Measurements from ENCODE around the gene C6orf15. TPM values are rescaled to one million over a fixed set of nuclear protein-coding genes. Genes with fewer than 3 reads are reported as not detected.
A peak's percentile ranks its signal among the peaks of the same experiment; 100 is the strongest.

The C6orf15 gene
- total RNA-seq, 1 experiment from 2014 or later = not detected

DNA sequence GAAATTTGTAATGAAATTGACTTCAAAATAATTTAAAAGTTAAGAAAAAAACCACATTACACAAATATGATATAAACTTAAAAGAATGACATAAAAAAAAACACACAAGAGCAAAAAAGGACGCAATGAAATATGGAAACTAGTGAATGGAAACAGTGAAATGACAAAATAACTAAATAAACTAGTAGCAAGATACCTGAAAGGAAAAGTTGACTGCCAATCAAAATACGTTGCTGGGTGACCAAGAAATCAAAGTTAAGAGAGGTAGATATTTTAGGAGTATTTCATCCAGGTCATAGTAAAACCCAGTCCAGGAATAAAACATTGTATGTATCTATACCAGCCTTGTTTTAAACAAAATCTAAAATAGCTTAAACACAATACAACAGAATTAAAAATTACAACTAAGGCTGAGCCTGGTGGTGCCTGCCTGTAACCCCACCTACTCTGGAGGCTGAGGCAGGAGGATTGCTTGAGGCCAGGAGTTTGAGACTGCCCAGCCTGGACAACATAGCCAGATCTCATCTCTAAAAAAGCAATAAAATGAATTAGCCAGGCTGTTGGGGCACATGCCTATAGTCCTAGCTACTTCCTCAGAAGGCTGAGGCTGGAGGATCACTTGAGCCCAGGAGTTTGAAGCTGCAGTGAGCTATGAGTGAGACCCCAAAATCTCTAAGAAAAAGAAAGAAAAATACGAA, 22.0 kb downstream of the C6orf15 start:
- Histone ChIP-seq H3K4me1 (ENCODE audit: insufficient read depth, low read length) (peaks cover 33% of the 10 kb centered on the region), H4K20me1 (ENCODE audit: low read length) (no peaks in the 10 kb centered on the region), H3K4me2 (ENCODE audit: low read length) (no peak overlapping the region), H3F3A (ENCODE audit: low read length, unreplicated experiment) (no peaks in the 10 kb centered on the region), H2AFZ (ENCODE audit: low read length) (no peak overlapping the region), H3K9me2 (replicated peaks; ENCODE audit: low read length) (no peaks in the 10 kb centered on the region), H3K79me2 (ENCODE audit: low read length) (no peaks in the 10 kb centered on the region), H3K27ac (ENCODE audit: low read length) (no peak overlapping the region), H3K9ac (ENCODE audit: low read length) (no peak overlapping the region), H3K27me3 (ENCODE audit: low read length) (no peaks in the 10 kb centered on the region), H3K36me3 (ENCODE audit: low read depth, low read length) (no peaks in the 10 kb centered on the region), H3K9me3 (ENCODE audit: low read length) (no peaks in the 10 kb centered on the region), H3K4me3 (ENCODE audit: low read length) (no peak overlapping the region)
- DNase-seq (no peak), ATAC-seq (no peak)
- intact Hi-C loops (cut with micrococcal nuclease) = no loop called here
- no peak for TF ChIP-seq EZH2phosphoT487 (IDR thresholded peaks at IDR 0.05; ENCODE audit: borderline replicate concordance, low read length)
- TF ChIP-seq, protein P1, sequence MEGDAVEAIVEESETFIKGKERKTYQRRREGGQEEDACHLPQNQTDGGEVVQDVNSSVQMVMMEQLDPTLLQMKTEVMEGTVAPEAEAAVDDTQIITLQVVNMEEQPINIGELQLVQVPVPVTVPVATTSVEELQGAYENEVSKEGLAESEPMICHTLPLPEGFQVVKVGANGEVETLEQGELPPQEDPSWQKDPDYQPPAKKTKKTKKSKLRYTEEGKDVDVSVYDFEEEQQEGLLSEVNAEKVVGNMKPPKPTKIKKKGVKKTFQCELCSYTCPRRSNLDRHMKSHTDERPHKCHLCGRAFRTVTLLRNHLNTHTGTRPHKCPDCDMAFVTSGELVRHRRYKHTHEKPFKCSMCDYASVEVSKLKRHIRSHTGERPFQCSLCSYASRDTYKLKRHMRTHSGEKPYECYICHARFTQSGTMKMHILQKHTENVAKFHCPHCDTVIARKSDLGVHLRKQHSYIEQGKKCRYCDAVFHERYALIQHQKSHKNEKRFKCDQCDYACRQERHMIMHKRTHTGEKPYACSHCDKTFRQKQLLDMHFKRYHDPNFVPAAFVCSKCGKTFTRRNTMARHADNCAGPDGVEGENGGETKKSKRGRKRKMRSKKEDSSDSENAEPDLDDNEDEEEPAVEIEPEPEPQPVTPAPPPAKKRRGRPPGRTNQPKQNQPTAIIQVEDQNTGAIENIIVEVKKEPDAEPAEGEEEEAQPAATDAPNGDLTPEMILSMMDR (conservative IDR thresholded peaks at IDR 0.05; ENCODE audit: low read depth, low read length) = no peak
- TF ChIP-seq EZH2 (IDR thresholded peaks at IDR 0.05; ENCODE audit: low read length, unreplicated experiment) = no peak
- no TSS peak for BruUV-seq (replicated peaks)
- ChIA-PET CTCF (no interaction called here), POLR2A (ENCODE audit: unreplicated experiment) (no interaction called here)

DNA sequence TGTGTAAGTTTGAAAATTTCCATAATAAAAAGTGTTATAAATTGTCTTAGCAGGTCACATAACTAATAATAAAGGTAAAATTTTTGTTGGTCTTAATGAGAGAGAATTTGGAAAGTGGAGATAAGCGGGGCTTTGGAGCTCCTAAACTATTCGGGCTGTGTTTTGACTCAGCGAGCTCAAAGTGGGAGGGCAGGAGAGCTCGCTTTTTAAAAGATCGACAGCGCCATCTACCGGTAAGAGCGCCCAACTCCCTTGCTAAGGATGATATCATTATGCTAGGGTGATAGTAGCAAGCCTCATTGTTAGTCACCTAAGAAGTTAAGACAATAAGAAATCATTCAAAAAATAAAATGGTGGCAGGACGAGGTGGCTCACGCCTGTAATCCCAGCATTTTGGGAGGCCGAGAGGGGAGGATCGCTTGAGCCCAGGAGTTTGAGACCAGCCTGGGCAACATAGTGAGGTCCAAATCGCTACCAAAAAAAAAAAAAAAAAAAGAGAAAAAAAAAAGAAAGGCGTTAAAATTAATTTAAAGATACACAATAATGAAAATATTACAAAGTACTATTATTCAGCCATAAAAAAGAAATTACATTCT, 24.8 kb downstream of the C6orf15 start:
- Histone ChIP-seq H3F3A (ENCODE audit: low read length, unreplicated experiment) (no peaks in the 10 kb centered on the region), H3K36me3 (ENCODE audit: low read depth, low read length) (no peaks in the 10 kb centered on the region), H3K9me3 (ENCODE audit: low read length) (no peaks in the 10 kb centered on the region), H4K20me1 (ENCODE audit: low read length) (no peaks in the 10 kb centered on the region), H3K9ac (ENCODE audit: low read length) (peak overlapping the region; percentile 45), H3K79me2 (ENCODE audit: low read length) (no peaks in the 10 kb centered on the region), H3K4me1 (ENCODE audit: insufficient read depth, low read length) (peaks cover 11% of the 10 kb centered on the region), H3K4me2 (ENCODE audit: low read length) (peak overlapping the region; percentile 93), H3K27ac (ENCODE audit: low read length) (peak overlapping the region; percentile 31), H3K9me2 (replicated peaks; ENCODE audit: low read length) (no peaks in the 10 kb centered on the region), H3K27me3 (ENCODE audit: low read length) (no peaks in the 10 kb centered on the region), H2AFZ (ENCODE audit: low read length) (peak overlapping the region; percentile 81), H3K4me3 (ENCODE audit: low read length) (peak overlapping the region; percentile 64)
- peak; percentile 97 for DNase-seq
- POLR2A ChIA-PET (ENCODE audit: unreplicated experiment) = interaction anchor here (0.6 to 1.0 kb wide), 3 partner anchors 28 to 398 kb away, joined by 3 to 6 read pairs (median 4); no protein-coding TSS in a partner anchor
- CTCF ChIA-PET = interaction anchor here (0.6 to 1.4 kb wide), 16 partner anchors 8 to 605 kb away, joined by 3 to 32 read pairs (median 6); partner anchors contain the start of genes PSORS1C1 and VARS2
- TF ChIP-seq, protein P1 (conservative IDR thresholded peaks at IDR 0.05; ENCODE audit: low read depth, low read length) = peak; percentile 87
- TF ChIP-seq EZH2phosphoT487 (IDR thresholded peaks at IDR 0.05; ENCODE audit: borderline replicate concordance, low read length) = no peak
- intact Hi-C loops (cut with micrococcal nuclease) = loop anchor here (1.0 to 5.0 kb wide), 4 partner anchors 41 to 360 kb away; no protein-coding TSS in a partner anchor
- no TSS peak for BruUV-seq (replicated peaks)
- peak; percentile 95 for ATAC-seq

Measured in PC-3 (cell line).